Common myeloid progenitor, CD34-positive (primary cell): ENCODE measurements around the gene PANK1.

ENCODE experiments used
- CTCF ChIA-PET: fragments of 350-600 bp; sonication (Branson Sonifier 250); formaldehyde crosslinking; loops from one replicate; lab custom pipeline; 2021; ENCODE audit warnings: antibody characterized with exemption; lab: Charles Lee
- POLR2A ChIA-PET: fragments of 350-600 bp; sonication (Branson Sonifier 250); formaldehyde crosslinking; loops from one replicate; lab custom pipeline; 2021; ENCODE audit warnings: antibody characterized with exemption; lab: Charles Lee
- DNase-seq, 3 donors: peaks; one replicate each; pipeline versions ENCODE4 v3.0.0 to v3.0.0-alpha.2; 2013
- H3K27ac ChIP-seq, 2 experiments: 1 replicate in 1 of 2; 2 replicates in 1 of 2; pipeline ENCODE4 v1.7.0; 2013; ENCODE audit warnings: inconsistent platforms in 2 of 2, low read length in 2 of 2, mild to moderate bottlenecking in 2 of 2, low read depth in 1 of 2, moderate library complexity in 1 of 2; ENCODE audit not compliant: severe bottlenecking in 2 of 2, insufficient read depth in 1 of 2, poor library complexity in 1 of 2
- H3K27me3 ChIP-seq, 5 experiments: replicated peaks in 2 of 5; 1 replicate in 3 of 5; 2 replicates in 2 of 5; pipeline versions ENCODE4 v1.6.1 to v1.7.0; 2013; ENCODE audit warnings: low read length in 4 of 5, mild to moderate bottlenecking in 2 of 5, moderate library complexity in 2 of 5, inconsistent platforms in 1 of 5; ENCODE audit not compliant: insufficient read depth in 5 of 5, control insufficient read depth in 4 of 5
- H3K36me3 ChIP-seq, 4 experiments: 1 replicate in 2 of 4; 2 replicates in 2 of 4; pipeline versions ENCODE4 v1.6.1 to v1.7.0; 2013; ENCODE audit warnings: low read length in 3 of 4, control low read depth in 1 of 4, mild to moderate bottlenecking in 1 of 4; ENCODE audit not compliant: control insufficient read depth in 4 of 4, insufficient read depth in 4 of 4
- H3K4me1 ChIP-seq, 4 experiments: 1 replicate in 3 of 4; 2 replicates in 1 of 4; pipeline versions ENCODE4 v1.6.1 to v1.7.1; 2013; ENCODE audit warnings: low read length in 3 of 4, mild to moderate bottlenecking in 3 of 4, control low read depth in 1 of 4, inconsistent platforms in 1 of 4, moderate library complexity in 1 of 4; ENCODE audit not compliant: control insufficient read depth in 4 of 4, insufficient read depth in 4 of 4; ENCODE audit errors: control extremely low read depth in 1 of 4
- H3K4me3 ChIP-seq, 7 experiments: 1 replicate in 4 of 7; 2 replicates in 3 of 7; pipeline versions ENCODE4 v1.5.1 to v1.7.0; 2013; ENCODE audit warnings: mild to moderate bottlenecking in 7 of 7, low read length in 6 of 7, moderate library complexity in 6 of 7, inconsistent platforms in 2 of 7, low read depth in 2 of 7, control low read depth in 1 of 7; ENCODE audit not compliant: insufficient read depth in 4 of 7, control insufficient read depth in 1 of 7; ENCODE audit errors: extremely low read depth in 1 of 7
- H3K9me3 ChIP-seq, 5 experiments: 1 replicate in 4 of 5; 2 replicates in 1 of 5; pipeline versions ENCODE4 v1.6.1 to v1.7.1; 2013; ENCODE audit warnings: low read length in 4 of 5, mild to moderate bottlenecking in 2 of 5, inconsistent platforms in 1 of 5, low read depth in 1 of 5, moderate library complexity in 1 of 5; ENCODE audit not compliant: control insufficient read depth in 4 of 5, insufficient read depth in 2 of 5; ENCODE audit errors: control extremely low read depth in 1 of 5
- WGBS: methylation state at CpG from one replicate; pipeline ENCODE4 v1.1.5; 2013; ENCODE audit not compliant: insufficient coverage; 5-methylcytosine and 5-hydroxymethylcytosine counted together

Gene PANK1

DNA sequence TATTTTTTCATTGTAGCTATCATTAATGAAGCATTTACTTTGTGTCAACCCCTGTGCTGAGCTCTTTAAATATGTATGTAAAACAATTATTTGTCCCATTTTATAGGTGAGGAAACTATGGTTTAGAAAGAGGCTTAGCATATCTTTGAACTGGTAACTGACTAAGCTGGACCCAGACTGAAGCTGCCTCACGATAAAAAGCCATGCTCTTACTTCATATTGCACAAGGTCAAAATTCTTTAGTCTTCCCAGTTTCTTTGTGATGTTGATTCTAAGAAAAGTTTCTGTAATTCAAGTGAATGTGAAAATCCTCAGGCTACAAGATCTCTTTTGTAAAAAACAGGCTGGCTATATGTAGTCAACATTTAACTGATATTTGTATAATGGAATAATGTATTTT is 63.0 kb downstream of the PANK1 start:
- POLR2A ChIA-PET, result no interaction called here
- H3K27me3 ChIP-seq, result no peaks in the 10 kb centered on the region

DNA sequence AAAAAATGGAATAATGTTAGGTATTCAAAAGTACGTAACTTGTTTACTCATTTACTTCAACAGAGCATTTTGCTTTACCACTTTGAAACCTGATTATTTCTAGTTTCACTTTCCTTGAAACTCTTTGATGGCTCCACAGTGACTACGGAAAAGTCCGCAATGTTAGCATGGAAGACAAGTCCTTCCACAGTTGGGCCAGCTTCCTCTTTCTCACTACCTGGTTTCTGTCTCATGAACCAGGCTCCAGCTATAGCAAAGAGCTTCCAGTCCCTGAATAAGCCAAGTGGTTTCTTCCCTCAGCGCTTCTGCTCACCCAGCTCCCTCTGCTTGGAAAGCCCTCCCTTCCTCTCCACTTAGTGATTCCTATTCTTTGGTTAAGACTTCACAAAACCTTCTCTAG is 64.8 kb downstream of the PANK1 start:
- Histone ChIP-seq H3K36me3 (peaks cover 0 to 7% (median 2%) of the 10 kb centered on the region in 4 experiments), H3K4me3 (no peak overlapping the region), H3K9me3 (peaks cover 0 to 10% (median 4%) of the 10 kb centered on the region in 5 experiments), H3K4me1 (no peaks in the 10 kb centered on the region), H3K27me3 (no peaks in the 10 kb centered on the region), H3K27ac (no peak overlapping the region)
- DNase-seq, result peak in 1 of 3 donors; percentile 5
- POLR2A ChIA-PET, result no interaction called here
- CTCF ChIA-PET, result interaction anchor here (1.1 to 2.1 kb wide), 3 partner anchors 12 to 25 kb away, joined by 3 to 10 read pairs (median 3); no protein-coding TSS in a partner anchor
- 100% methylated on average over 4 of the region's 4 CpGs for WGBS

More for the DNA sequence above, 63.0 kb downstream of the PANK1 start:
- CTCF ChIA-PET, result interaction anchor here (1.2 to 1.3 kb wide), 2 partner anchors 9 to 12 kb away, joined by 3 to 4 read pairs; no protein-coding TSS in a partner anchor
- 67% methylated on average over 1 of the region's 1 CpG for WGBS
- peaks cover 0 to 3% (median 0%) of the 10 kb centered on the region in 5 experiments for H3K9me3 ChIP-seq
- H3K36me3 ChIP-seq, result peaks cover 0 to 11% (median 5%) of the 10 kb centered on the region in 4 experiments
- H3K27ac ChIP-seq, result no peak overlapping the region
- DNase-seq, result no peak
- H3K4me3 ChIP-seq, result no peak overlapping the region
- no peaks in the 10 kb centered on the region for H3K4me1 ChIP-seq

DNA sequence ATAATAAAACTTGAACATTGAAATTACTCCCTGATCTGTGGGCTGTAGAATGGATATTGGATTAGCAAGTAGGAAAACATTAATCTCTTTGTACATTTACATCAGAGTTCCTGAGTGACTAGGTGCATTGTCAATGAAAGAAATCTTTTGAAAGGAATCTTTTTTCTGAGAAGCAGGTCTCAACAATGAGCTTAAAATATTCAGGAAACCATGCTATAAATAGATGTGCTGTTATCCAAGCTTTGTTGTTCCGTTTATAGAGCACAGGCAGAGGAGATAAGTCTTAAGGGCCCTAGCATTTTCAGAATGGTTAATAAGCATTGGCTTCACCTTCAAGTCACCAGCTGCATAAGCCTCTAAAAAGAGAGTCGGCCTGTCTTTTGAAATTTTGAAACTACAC is 68.3 kb downstream of the PANK1 start:
- H3K36me3 ChIP-seq, result peaks cover 0 to 4% (median 2%) of the 10 kb centered on the region in 4 experiments
- 93% methylated on average over 2 of the region's 2 CpGs for WGBS
- POLR2A ChIA-PET, result no interaction called here
- H3K4me1 ChIP-seq, result no peaks in the 10 kb centered on the region
- CTCF ChIA-PET, result interaction anchor here (1.0 kb wide), 1 partner anchor 14 kb away, joined by 3 read pairs; no protein-coding TSS in a partner anchor
- no peak overlapping the region for H3K4me3 ChIP-seq
- H3K9me3 ChIP-seq, result peaks cover 0 to 10% (median 4%) of the 10 kb centered on the region in 5 experiments
- no peak overlapping the region for H3K27ac ChIP-seq
- DNase-seq, result no peak
- H3K27me3 ChIP-seq, result no peaks in the 10 kb centered on the region

DNA sequence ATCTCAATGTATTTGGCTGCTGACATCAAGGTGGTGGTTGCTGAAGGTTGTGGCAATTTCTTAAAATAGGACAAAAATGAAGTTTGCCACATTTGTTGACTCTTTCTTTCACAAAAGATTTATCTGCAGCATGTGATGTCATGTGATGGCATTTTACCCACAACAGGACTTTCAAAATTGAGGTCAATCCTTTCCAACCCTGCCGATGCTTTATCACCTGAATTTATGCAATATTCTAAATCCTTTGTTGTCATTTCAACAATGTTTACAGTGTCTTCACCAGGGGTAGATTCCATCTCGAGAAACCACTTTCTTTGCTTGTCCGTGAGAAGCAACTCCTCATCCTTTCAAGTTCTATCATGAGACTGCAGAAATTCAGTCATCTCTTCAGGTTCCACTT is 69.0 kb downstream of the PANK1 start:
- 97% methylated on average over 3 of the region's 3 CpGs for WGBS
- ChIA-PET POLR2A (no interaction called here), CTCF (no interaction called here)

DNA sequence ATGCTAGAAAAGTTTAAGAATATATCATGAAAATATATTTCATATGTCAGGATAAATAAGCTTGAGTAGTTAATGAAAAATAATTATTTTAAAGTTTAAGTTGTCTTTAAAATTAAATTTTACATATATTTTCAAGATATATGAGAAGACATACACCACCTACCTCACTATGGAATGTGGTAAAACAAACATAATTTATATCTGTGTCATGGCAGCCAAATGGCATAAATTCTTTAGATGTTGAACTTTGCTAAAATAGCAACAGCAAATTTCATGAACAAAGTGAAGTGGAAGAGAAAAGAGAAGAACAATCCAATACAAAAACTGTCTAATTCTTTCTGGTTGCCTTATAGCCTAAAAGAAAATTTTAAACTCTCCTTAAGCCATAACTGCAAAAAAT is 70.0 kb downstream of the PANK1 start:
- H3K27ac ChIP-seq, result no peak overlapping the region
- no peaks in the 10 kb centered on the region for H3K4me1 ChIP-seq
- no peaks in the 10 kb centered on the region for H3K27me3 ChIP-seq
- no peak for DNase-seq
- peaks cover 0 to 10% (median 4%) of the 10 kb centered on the region in 5 experiments for H3K9me3 ChIP-seq
- ChIA-PET POLR2A (no interaction called here), CTCF (no interaction called here)
- peaks cover 0 to 4% (median 2%) of the 10 kb centered on the region in 4 experiments for H3K36me3 ChIP-seq
- no peak overlapping the region for H3K4me3 ChIP-seq

More for the DNA sequence above, 69.0 kb downstream of the PANK1 start:
- Histone ChIP-seq H3K4me1 (no peaks in the 10 kb centered on the region), H3K9me3 (peaks cover 0 to 10% (median 4%) of the 10 kb centered on the region in 5 experiments), H3K27me3 (no peaks in the 10 kb centered on the region), H3K4me3 (no peak overlapping the region), H3K36me3 (peaks cover 0 to 4% (median 2%) of the 10 kb centered on the region in 4 experiments), H3K27ac (no peak overlapping the region)
- DNase-seq, result no peak

DNA sequence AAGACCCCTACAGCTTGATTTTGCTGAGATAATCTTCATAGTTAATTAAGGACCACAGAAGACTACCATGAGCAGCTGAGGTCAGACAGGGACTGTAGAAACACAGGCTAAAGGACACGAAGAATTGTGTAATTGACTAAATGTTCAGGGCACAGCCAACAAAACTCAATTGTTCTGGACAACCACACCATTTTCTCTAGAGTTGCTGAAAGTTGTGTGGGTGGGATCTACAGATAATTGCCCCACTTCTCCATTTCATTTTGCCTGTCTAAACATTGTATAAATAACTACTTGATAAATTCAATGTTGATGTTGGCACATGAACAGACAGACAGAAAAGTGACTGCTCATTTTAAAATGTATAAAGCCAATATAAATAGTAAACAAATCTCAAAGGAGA is 70.7 kb downstream of the PANK1 start:
- POLR2A ChIA-PET, result no interaction called here
- no peak overlapping the region for H3K27ac ChIP-seq
- no peak overlapping the region for H3K4me3 ChIP-seq
- DNase-seq, result no peak
- H3K4me1 ChIP-seq, result no peaks in the 10 kb centered on the region
- CTCF ChIA-PET, result no interaction called here
- 83% methylated on average over 1 of the region's 1 CpG for WGBS
- no peaks in the 10 kb centered on the region for H3K27me3 ChIP-seq
- H3K36me3 ChIP-seq, result peaks cover 0 to 4% (median 0%) of the 10 kb centered on the region in 4 experiments
- peaks cover 0 to 10% (median 4%) of the 10 kb centered on the region in 5 experiments for H3K9me3 ChIP-seq

DNA sequence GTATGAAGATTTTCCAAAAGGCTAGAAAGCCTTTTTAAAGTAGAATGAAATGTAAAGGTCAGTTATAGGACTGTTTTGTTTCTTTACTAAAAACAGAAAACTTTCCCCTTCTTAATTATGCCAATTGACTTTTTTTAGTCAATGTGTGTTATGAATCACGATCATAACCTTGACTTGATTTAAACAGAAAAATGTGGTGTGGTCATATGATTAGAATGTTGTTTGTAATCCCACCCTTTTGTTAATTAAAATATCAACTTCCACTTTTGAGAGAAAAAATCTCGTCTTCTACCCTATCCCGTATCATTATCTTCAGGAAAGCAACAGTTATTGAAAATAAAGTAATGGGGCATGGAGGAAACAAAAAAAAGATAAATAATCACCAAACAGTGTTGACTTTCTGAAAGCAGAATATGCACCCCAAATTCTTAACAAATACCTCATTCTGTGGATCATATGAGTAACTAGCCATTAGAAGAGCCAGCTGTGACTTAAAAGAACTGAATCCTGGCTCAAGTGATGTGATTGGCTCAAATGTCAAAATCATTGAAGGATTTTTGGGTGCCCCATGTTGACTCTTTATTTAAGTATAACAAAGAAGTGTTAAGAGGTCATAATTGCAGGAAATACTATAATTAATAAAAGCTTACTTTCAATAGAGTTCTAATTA is 77.3 kb downstream of the PANK1 start:
- POLR2A ChIA-PET, result no interaction called here

More for the DNA sequence above, 77.3 kb downstream of the PANK1 start:
- no peaks in the 10 kb centered on the region for H3K36me3 ChIP-seq
- H3K4me1 ChIP-seq, result no peaks in the 10 kb centered on the region
- H3K4me3 ChIP-seq, result no peak overlapping the region
- peaks cover 0 to 1% (median 0%) of the 10 kb centered on the region in 5 experiments for H3K27me3 ChIP-seq
- CTCF ChIA-PET, result interaction anchor here (1.0 to 3.1 kb wide), 4 partner anchors 11 to 352 kb away, joined by 3 to 10 read pairs (median 4); no protein-coding TSS in a partner anchor
- no peak overlapping the region for H3K27ac ChIP-seq
- DNase-seq, result no peak
- WGBS, result no CpG with 5 or more reads among the region's 3 CpGs
- no peaks in the 10 kb centered on the region for H3K9me3 ChIP-seq
